Immature natural killer cell (primary cell): ENCODE results near the gene TEKT5. TPM values are rescaled to one million over a fixed set of nuclear protein-coding genes. Genes with fewer than 3 reads are reported as not detected.

Source experiments
- DNase-seq, 3 donors: peaks; one replicate each; pipeline ENCODE4 v3.0.0; 2022; ENCODE audit warnings: mixed read lengths in 1 of 3
- H3K27ac Mint-ChIP-seq, 6 donors: one replicate each; pipeline ENCODE4 v1.8.0; 2020; ENCODE audit warnings: mixed read lengths in 6 of 6, mild to moderate bottlenecking in 5 of 6, inconsistent platforms in 4 of 6, moderate library complexity in 3 of 6
- H3K27me3 Mint-ChIP-seq, 3 donors: one replicate each; pipeline ENCODE4 v1.8.0; 2020 to 2021; ENCODE audit warnings: low read depth in 3 of 3, mild to moderate bottlenecking in 3 of 3, mixed read lengths in 3 of 3, moderate library complexity in 3 of 3, inconsistent platforms in 1 of 3
- H3K36me3 Mint-ChIP-seq, 3 donors: one replicate each; pipeline ENCODE4 v1.8.0; 2020; ENCODE audit warnings: mixed read lengths in 3 of 3, inconsistent platforms in 2 of 3, mild to moderate bottlenecking in 2 of 3
- H3K4me1 Mint-ChIP-seq, 2 donors: one replicate each; pipeline ENCODE4 v1.8.0; 2020; ENCODE audit warnings: inconsistent platforms in 2 of 2, mild to moderate bottlenecking in 2 of 2, mixed read lengths in 2 of 2, moderate library complexity in 1 of 2
- H3K4me3 Mint-ChIP-seq, 5 donors: one replicate each; pipeline ENCODE4 v1.8.0; 2020; ENCODE audit warnings: mild to moderate bottlenecking in 5 of 5, mixed read lengths in 5 of 5, inconsistent platforms in 3 of 5, moderate library complexity in 3 of 5
- H3K9me3 Mint-ChIP-seq, 6 donors: one replicate each; pipeline ENCODE4 v1.8.0; 2020; ENCODE audit warnings: mild to moderate bottlenecking in 6 of 6, mixed read lengths in 6 of 6, inconsistent platforms in 4 of 6, moderate library complexity in 3 of 6
- polyA plus RNA-seq, 3 donors: library from polyadenylated mRNA; unstranded; fragments of 300-500 nt; fragmentation: Illumina TruSeq; gene quantifications; one replicate each; pipeline ENCODE4 v1.2.3, GENCODE V29; 2021

The TEKT5 gene
- polyA plus RNA-seq, 3 donors from 2014 or later: not detected

DNA sequence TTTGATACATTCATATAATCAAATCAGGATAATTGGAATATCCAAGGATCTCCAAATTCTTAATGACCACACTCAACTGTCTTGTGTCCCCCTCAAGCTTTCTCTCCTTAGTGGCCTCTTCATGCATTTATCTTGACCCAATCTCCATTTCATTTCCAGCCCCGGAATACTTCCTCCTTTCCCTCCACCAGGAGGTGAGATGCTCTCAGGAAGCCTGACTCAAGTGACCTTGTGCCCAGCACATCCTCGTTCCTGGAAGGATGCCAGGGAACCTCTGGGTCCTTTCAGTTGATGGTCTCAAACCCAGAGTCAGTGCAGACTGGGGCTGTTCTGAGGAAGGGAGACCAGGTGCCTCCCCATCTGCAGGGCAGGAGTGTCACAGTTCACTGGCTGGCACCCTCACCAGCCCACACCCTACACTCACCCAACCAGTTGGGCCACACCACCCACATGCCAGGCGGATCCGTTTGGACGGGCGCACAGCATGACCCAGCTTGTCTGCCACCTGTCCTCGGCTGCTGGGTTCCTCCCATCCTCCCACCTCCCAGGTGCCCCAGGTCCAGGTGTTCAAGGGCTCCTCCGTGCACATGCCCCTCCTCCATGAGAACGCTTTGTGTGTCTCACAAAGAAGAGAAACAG is 100.3 kb downstream of the TEKT5 start:
- Mint-ChIP-seq H3K36me3 (no peaks in the 10 kb centered on the region), H3K27me3 (peaks cover 2 to 8% (median 3%) of the 10 kb centered on the region in 3 donors), H3K4me1 (no peaks in the 10 kb centered on the region), H3K4me3 (no peak overlapping the region), H3K9me3 (no peaks in the 10 kb centered on the region), H3K27ac (no peak overlapping the region)
- no peak for DNase-seq

DNA sequence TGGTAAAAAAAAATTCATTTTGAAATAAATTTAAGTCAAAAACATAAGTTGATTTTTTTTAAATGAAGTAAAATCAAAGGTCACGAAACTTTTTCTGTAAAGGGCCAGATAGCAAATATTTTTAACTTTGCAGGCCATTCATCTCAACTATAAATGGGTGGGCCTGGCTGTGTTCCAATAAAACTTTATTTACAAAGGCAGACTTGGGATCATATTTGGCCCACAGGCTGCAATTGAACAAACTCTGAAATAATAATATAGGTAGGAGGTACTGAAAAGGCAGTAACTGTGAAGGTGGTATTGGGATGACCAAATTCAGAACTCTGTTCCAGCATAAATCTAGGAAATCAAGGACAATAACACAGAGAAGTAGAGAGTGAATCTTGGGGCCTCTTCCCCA is 102.1 kb downstream of the TEKT5 start:
- DNase-seq: no peak
- H3K4me3 Mint-ChIP-seq: no peak overlapping the region
- no peaks in the 10 kb centered on the region for H3K4me1 Mint-ChIP-seq
- H3K27me3 Mint-ChIP-seq: peaks cover 2 to 11% (median 7%) of the 10 kb centered on the region in 3 donors
- no peak overlapping the region for H3K27ac Mint-ChIP-seq
- H3K36me3 Mint-ChIP-seq: no peaks in the 10 kb centered on the region
- H3K9me3 Mint-ChIP-seq: no peaks in the 10 kb centered on the region

DNA sequence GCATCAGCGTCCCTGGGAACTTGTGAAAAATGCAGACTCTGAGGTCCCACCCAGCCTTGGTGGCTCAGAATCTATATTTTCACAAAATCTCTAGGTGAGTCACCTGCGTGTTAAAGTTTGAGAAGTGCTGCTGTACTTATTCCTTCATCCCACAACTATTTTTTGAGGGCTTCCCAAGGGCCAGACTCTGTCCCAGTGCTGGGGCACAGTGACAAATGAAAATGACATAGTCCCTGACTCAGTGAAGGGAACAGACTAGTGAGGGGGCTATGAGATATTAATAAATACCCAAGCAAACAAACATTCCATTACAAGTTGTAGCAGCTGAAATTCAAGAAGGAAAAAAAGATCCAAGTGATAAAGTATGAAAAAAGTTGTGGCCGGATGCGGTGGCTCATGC is 104.4 kb downstream of the TEKT5 start:
- no peaks in the 10 kb centered on the region for H3K4me1 Mint-ChIP-seq
- DNase-seq: no peak
- H3K4me3 Mint-ChIP-seq: no peak overlapping the region
- no peak overlapping the region for H3K27ac Mint-ChIP-seq
- peaks cover 0 to 7% (median 5%) of the 10 kb centered on the region in 3 donors for H3K27me3 Mint-ChIP-seq
- no peaks in the 10 kb centered on the region for H3K9me3 Mint-ChIP-seq
- no peaks in the 10 kb centered on the region for H3K36me3 Mint-ChIP-seq

DNA sequence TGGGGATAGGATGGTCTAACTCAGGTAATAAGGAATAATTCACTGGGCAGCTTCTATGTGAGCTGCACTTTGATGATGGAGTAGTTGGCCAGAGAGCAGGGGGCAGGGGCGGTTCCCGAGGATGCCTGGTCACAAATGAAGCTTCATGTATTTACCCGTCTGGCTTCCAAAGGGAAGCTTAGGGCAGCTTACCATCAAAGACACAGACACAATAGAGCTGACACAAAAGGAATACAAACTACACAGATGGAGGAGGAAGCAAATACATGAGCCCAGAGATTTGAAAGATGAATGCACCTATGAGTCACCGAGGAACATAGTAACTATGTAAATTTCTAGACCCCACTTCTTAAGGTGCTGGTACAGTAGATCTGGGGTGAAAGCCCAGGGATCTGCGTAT is 105.6 kb downstream of the TEKT5 start:
- no peaks in the 10 kb centered on the region for H3K9me3 Mint-ChIP-seq
- no peak overlapping the region for H3K27ac Mint-ChIP-seq
- H3K4me1 Mint-ChIP-seq: no peaks in the 10 kb centered on the region
- no peaks in the 10 kb centered on the region for H3K36me3 Mint-ChIP-seq
- DNase-seq: no peak
- peaks cover 0 to 7% (median 5%) of the 10 kb centered on the region in 3 donors for H3K27me3 Mint-ChIP-seq
- no peak overlapping the region for H3K4me3 Mint-ChIP-seq

DNA sequence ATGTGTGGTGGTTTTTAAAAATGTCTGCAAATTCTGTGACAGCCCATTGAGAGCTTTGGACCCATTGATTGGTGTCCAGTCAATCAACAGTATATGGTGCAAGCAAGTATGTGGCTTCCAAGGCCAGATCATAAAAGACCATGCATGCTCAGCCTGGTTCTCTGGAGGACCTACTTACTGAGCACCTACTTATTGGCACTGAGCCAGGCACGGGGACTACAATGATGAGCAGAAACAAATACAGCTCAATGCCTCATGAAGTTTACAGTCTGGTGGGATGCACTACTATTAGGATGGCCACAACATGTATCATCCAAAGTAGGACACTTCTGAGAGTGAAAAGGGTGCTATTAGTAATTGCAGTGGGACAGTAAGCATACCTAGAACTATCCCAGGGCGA is 107.1 kb downstream of the TEKT5 start:
- H3K9me3 Mint-ChIP-seq: no peaks in the 10 kb centered on the region
- no peak overlapping the region for H3K27ac Mint-ChIP-seq
- H3K27me3 Mint-ChIP-seq: peaks cover 0 to 10% (median 5%) of the 10 kb centered on the region in 3 donors
- H3K36me3 Mint-ChIP-seq: no peaks in the 10 kb centered on the region
- DNase-seq: no peak
- H3K4me1 Mint-ChIP-seq: no peaks in the 10 kb centered on the region
- H3K4me3 Mint-ChIP-seq: no peak overlapping the region

GRCh38 chr16:10584981-10585438 is 109.7 kb downstream of the TEKT5 start:
- no peaks in the 10 kb centered on the region for H3K4me1 Mint-ChIP-seq
- no peak overlapping the region for H3K4me3 Mint-ChIP-seq
- H3K36me3 Mint-ChIP-seq: no peaks in the 10 kb centered on the region
- no peak for DNase-seq
- no peak overlapping the region for H3K27ac Mint-ChIP-seq
- no peaks in the 10 kb centered on the region for H3K9me3 Mint-ChIP-seq
- H3K27me3 Mint-ChIP-seq: peaks cover 6 to 21% (median 6%) of the 10 kb centered on the region in 3 donors

GRCh38 chr16:10583269-10583668 is 111.5 kb downstream of the TEKT5 start:
- no peak for DNase-seq
- Mint-ChIP-seq H3K4me1 (no peaks in the 10 kb centered on the region), H3K27ac (no peak overlapping the region), H3K36me3 (no peaks in the 10 kb centered on the region), H3K27me3 (peaks cover 8 to 21% (median 8%) of the 10 kb centered on the region in 3 donors), H3K9me3 (no peaks in the 10 kb centered on the region), H3K4me3 (no peak overlapping the region)

GRCh38 chr16:10581507-10581906 is 113.2 kb downstream of the TEKT5 start:
- no peak overlapping the region for H3K4me3 Mint-ChIP-seq
- no peaks in the 10 kb centered on the region for H3K9me3 Mint-ChIP-seq
- no peak overlapping the region for H3K27ac Mint-ChIP-seq
- H3K4me1 Mint-ChIP-seq: no peaks in the 10 kb centered on the region
- no peaks in the 10 kb centered on the region for H3K36me3 Mint-ChIP-seq
- no peak for DNase-seq
- peaks cover 5 to 21% (median 8%) of the 10 kb centered on the region in 3 donors for H3K27me3 Mint-ChIP-seq

- Mint-ChIP-seq H3K4me1 (no peaks in the 10 kb centered on the region), H3K4me3 (no peak overlapping the region), H3K36me3 (no peaks in the 10 kb centered on the region), H3K27me3 (peaks cover 5 to 21% (median 8%) of the 10 kb centered on the region in 3 donors), H3K27ac (no peak overlapping the region), H3K9me3 (no peaks in the 10 kb centered on the region)
- no peak for DNase-seq
These were observed 113.9 kb downstream of the TEKT5 start for GRCh38 chr16:10580883-10581247.

DNA sequence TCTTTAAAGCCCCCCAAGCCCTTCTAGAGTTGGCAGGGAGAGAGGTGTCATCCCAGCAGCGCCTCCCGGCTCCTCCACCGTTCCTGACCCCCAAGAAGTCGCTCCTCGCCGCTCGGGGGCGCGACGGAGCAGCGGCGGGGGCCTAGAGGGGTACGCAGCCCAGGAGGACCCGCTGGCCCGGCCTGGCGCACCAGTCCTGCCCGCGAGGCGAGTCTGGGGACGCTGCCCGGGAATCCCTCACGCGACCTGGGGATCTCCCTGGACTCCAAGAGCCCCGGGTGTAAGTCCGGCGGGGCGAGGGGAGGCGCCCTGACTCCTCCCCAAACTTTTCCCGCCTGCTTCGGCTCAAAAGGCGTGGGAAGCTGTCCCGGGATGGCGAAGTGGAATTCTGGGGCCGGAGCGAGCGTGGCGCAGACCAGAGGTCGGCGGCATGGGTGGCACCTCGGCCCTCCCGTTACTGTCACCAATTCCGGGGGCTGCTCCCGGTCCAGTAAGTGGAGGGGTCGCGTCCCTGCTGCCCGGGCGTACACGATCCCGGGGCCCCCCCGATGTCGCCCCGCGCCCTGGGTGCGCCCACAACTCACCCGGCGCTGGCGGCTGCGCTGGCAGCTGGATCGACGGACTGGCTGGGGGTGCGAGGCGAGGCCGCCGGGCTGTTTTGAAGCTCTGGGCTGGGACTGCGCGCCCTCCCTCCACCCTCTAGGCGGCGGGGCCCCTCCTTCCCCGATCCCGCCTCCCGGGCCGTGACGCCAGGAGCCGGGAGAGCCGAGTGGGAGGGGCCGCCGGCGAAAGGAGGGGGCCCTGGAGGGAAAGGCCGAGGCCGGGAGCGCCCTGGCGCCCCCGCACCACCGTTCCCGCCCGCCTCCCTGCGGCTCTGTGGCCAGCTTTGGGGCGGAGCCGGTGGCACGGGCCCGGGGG is 114.5 kb downstream of the TEKT5 start, which contains the start of gene EMP2:
EMP2 (minus strand) TSS at position 634 of the 918 bp plus-strand sequence. CDS start 32,981 bp downstream, outside the sequence.
- Mint-ChIP-seq H3K27ac (no peak within 1 kb of the TSS), H3K36me3 (no peaks in the 10 kb centered on the region), H3K4me3 (no peak within 1 kb of the TSS), H3K27me3 (peaks cover 8 to 21% (median 10%) of the 10 kb centered on the region in 3 donors), H3K9me3 (no peaks in the 10 kb centered on the region), H3K4me1 (no peaks in the 10 kb centered on the region)
- no peak for DNase-seq

DNA sequence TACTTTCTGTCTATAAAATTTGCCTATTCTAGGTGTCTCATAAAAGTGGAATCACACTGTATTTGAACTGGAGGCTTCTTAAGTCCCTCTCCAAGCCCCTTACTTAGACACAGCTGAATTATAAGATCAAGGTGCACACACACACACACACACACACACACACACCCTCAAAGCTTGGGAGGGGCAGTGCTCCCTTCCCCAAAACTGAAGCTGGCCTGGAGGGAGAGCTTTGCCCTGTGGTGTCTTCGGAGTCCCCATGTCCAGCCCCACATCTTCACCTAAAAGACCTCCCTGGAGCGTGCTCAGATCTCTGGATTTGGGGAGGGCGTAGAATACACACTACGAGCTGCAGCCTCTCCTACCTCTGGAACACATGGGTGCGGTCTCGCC is 115.2 kb downstream of the TEKT5 start:
- H3K9me3 Mint-ChIP-seq: no peaks in the 10 kb centered on the region
- H3K27me3 Mint-ChIP-seq: peaks cover 8 to 21% (median 10%) of the 10 kb centered on the region in 3 donors
- no peaks in the 10 kb centered on the region for H3K4me1 Mint-ChIP-seq
- no peak overlapping the region for H3K4me3 Mint-ChIP-seq
- DNase-seq: no peak
- H3K27ac Mint-ChIP-seq: no peak overlapping the region
- no peaks in the 10 kb centered on the region for H3K36me3 Mint-ChIP-seq

- H3K4me3 Mint-ChIP-seq: no peak overlapping the region
- no peaks in the 10 kb centered on the region for H3K9me3 Mint-ChIP-seq
- no peak for DNase-seq
- no peaks in the 10 kb centered on the region for H3K4me1 Mint-ChIP-seq
- H3K36me3 Mint-ChIP-seq: no peaks in the 10 kb centered on the region
- no peak overlapping the region for H3K27ac Mint-ChIP-seq
- H3K27me3 Mint-ChIP-seq: peaks cover 8 to 20% (median 10%) of the 10 kb centered on the region in 3 donors
These were observed 116.0 kb downstream of the TEKT5 start for GRCh38 chr16:10578474-10579316.
